Kidney tubule cell (primary cell): ENCODE results near the gene EGFL8.
A peak's percentile ranks its signal among the peaks of the same experiment; 100 is the strongest.
"Not testable (repeated sequence)": the region's sequence is repeated elsewhere in the genome, so short reads cannot be mapped to it uniquely, and the experiment has no call there.

Experiments used
- DNase-seq: peaks from one replicate; pipeline ENCODE4 v3.0.0-alpha.2; 2018; ENCODE audit warnings: low spot score

EGFL8 gene

DNA sequence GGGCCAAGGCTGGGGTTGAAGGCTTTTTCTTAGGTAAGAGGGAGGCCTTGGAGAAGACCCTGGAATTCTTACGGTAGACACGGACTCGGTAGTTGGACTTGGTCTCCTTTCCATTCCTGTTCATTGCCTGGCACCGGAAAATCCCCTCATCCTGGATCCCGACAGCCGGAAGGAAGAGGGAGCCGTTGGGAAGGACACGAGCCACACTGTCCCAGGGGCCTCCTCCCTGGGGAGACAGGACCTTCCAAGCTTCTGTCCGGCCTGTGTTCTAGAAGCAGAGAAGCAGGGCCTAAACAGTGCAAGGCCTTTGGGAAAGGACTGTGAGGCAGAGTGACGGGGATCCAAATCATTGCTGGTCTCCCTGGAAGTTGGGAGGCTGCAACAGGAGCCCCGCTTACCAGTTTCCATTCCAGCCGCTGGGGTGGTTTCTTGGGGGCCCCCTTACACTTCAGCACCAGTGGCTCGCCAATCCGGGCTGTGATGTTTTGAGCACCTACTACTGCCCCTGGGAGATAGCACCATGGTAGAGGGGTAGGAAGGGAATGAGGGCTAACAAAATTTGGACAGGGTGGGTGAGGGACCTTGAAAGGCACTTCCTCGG lies 19.2 kb downstream of the EGFL8 start:
- no peak for DNase-seq

DNA sequence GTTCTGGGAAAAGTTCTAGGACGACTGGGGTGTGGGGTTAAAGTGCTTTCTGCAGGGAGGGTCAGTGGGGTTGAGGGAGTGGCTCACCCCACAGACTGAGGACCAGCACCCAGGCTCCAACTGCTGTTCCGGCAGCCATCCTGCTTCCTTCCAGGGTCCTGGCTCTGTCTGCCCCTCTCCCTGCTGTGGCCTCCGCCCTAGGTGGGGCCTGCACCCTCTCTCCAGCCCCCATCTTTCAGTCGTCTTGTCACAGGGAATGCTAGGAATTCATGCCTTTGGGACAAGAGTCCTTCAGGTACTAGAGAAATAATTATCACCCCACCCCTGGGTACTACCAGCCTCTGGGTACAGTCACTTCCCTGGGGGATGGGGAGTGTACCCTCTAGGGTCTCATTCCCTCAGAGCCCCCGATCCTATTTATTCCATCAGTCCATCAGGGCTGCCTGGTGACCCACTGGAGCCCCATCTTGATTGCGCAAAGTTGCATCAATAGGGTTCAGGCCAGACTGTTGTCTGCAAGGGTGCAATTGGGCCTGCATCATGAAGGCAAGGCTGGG lies 19.8 kb downstream of the EGFL8 start, which contains the start of gene AGER:
TSS of gene AGER (minus strand) at position 170 of the 557 bp plus-strand sequence. CDS start at position 139, 31 bp downstream.
- DNase-seq = no peak

DNA sequence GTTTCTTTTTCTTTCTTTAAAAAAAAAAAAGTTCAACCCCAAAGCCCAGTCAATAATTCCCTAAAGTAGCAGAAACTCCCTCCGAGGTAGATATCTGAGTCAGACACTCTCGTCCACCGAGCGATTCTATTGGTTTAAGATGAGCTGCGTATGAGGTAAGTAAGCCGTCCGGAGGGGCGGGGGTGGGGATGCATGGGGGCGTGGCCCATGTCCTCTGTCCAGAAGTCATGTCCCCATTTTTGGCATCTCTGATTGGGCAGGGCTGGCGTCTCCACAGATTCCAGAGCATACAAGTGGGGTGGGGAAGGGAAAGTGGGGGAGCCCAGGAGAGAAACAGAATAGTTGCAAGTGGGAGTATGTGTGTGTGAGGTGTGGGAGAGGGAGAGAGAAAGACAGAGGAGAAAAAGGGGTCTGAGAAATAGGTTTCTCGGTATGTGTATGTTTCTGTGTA lies 21.3 kb downstream of the EGFL8 start:
- DNase-seq = peak; percentile 92

DNA sequence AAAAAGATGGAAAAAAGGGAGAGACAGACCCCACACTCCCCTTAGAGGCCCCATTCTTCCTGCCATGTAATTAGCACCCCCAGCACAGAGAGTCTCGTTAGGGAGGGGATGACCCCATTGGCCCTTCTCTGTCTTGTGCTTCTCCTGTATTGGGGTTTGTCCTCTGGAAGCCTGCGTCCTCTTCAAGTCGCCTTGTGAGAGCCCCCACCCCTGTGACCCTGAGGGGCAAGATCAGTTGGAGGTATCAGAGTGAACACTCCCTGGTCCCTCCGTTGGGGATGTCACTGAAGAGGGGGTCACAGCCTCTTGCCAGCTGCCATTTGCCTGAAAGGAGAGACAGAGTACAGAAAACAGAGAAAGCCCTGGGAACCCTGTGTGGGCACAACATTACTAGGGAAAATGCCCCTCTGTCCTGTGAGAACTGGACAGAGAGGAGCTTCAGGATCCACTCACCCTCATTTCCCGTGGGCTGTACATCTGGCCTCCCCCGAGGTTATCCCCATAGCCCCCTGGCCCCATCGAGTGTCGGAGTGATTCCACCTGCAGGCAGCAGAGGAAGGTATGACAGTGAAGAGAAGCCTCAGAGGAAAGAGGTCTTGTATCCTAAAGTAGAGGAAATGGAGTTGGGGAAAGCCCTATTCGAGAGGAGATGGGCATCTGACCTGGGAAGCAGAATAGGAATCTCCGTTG lies 21.9 kb downstream of the EGFL8 start:
- DNase-seq = not testable (repeated sequence)

DNA sequence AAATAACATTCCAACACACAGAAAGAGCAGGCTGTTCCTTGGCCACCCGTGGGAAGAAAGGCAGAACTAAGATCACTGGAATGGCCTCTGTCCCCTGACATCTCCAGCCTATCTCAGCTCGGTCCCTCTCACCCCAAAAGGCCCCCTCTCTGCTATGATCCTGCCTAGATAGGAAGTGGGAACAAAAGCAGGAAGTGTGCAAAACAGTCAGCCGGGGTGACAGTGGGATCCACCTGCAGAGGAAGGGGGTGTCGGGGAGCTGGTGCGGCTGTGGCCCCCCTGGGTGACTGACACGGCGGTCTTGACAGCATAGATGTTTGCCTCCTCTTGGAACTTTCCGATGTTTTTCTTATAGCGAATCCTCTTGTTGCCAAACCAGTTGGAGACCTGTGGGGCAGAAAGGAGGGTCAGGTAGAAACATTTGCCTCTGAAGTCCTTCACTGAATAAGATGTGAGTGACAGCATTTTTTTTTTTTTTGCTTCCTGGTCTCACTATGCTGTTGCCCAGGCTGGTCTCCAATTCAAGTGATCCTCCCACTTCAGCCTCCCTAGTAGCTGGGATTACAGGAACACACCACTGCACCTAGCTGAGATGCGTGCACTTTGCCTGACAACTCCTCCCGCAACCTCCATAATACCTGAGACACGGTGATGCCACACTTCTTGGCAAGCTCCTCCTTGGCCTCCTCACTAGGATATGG lies 22.8 kb downstream of the EGFL8 start:
- no peak for DNase-seq

DNA sequence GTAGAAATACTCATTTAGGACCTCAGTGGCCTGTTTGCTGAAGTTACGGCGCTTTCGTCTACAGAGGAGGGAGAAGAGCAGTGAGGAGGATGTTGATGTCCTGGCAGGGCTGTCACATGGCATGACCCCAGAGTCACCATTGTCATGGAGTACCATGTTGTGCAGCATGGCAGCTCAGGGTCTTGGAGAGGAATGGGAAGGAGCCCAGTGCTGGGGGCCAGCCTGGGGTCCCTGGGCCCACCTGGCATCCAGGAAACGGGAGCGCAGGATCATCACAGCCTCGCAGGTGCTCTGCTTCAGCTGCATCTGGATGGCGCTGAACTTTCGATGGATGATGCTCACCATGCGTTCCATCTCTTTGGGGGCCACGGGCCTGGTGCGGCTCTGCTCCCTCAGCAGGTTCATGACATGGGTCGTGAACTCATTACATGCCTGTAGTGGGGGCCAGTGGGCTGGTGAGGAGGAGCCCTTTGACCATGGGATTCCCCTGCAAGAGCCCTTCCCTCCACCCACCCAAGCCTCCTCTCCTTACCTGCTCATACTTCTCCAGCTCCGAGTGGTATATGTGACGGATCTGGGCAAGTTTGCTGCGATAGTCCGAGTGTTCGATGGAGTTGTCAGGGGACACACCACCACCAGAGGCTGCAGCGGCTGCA lies 23.5 kb downstream of the EGFL8 start:
- not testable (repeated sequence) for DNase-seq

DNA sequence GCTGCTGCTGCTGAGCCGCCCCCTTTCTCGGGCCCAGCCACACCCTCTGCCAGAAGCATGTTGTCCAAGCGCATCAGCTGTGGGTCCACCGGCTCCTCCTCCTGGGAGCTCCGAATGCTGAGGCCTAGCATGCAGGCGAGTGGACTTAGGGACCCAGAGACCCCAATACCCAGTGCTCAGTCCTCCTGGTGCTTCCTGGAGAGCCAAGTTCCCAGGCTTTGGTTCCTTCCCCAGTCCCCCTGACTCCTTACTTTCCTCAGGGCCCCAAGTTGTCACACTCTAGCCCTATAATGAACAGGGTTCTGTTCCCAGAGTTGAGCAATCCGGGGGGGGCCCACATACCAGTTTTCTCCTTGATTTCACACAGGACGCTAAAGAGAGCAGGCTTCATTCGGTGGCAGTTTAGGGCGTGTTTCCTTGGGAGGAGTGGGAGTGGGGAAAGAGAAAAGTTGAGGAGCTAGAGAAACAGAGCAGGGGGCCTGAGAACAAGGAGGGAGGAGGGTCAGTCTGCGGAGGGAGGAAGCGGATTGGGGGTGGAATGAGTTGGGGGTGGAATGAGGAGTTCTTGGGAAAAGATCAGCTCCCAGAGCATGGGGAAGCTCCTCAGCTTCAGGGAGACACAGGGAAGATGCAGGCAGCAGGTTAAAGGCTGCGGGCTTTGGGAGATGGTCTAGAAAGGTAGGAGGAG lies 24.1 kb downstream of the EGFL8 start:
- no peak for DNase-seq

DNA sequence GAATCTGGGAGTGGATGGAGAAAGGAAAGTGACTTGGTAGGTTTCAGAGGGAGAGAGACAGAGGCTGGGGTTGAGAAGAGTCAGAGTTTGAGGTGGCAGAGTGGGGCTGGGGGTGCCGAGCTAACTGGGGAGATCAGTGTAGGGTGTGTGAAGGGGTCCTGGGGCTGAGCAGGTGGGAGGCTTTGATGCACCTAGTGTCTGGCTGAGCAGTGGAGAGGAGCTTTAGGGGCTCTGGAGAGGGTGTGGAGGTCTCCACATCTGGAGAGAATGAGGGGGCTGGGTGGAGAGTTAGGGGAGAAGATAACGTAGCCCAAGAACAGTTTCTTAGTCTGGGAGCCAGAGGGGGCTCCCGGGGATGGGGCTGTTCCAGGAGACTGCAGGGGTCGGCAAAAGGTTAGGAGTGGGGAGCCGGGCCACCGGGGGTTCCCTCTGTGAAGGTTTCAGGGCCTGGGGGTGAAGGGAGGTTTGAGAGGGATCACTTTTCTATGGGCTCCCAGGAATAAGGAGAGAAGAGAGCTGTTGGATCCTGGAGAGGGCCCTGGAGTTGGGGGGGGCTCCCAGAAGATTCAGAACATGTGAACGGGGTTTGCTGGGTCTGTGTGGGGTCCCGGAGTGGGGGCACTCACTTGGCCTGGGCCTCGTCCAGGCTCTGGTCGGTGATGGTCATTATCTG lies 24.8 kb downstream of the EGFL8 start:
- no peak for DNase-seq

DNA sequence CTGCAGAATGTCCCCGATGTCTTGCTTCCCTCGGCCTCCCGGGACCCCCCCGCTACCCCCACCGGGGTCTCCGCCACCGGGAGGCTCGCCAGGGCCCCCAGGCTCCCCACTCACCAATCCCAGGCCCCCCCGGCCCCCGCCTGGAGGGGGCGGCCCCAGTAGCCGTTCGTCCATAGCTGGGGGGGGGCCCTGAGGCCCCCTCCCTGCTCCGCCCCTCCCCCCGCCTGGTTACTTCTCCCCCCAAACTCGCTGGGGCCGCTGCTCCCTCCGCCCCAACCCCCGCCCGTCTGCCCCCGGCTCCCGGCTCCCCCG lies 25.3 kb downstream of the EGFL8 start:
- no peak for DNase-seq

DNA sequence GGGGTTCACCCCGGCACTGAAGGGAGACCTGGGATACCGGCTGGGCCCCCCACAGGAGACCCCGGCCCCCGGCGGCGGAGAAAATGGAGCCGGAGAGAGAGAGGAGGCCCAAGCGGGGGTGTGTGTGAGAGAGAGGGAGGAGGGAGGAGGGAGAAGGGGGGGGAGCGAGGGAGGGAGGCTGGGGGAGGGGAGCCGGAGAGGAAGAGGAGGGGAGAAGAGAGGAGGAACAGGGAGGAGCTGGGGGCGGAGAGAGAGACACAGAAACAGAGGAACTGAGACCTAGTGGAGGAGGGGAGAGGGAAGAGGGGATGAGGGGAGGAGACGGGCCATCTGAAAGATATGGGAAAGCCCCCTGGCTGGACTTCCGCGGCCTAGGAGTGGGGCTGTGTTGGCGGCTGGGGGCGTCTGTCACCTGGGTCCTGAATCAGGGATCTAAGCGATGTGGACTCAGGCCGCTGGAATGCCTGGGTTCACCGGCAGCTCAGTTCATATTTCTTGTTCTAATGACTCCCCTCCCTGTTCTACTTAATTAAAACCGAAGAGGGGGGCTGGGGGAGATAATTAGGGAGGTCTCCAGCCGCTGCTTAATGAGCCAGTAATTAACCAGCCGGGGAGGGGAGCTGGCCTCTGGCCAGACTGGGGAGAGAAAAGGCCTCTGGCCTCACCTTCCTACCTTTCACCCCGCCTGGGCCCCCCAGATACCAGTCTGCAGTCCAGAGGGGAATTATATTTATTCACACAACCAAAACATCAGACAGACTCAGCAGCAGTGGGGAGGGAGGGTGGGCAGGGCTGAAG lies 25.9 kb downstream of the EGFL8 start, which contains the start of gene PBX2:
TSS of gene PBX2 (minus strand) at position 149 of the 798 bp plus-strand sequence. CDS start 287 bp downstream, outside the sequence.
- DNase-seq = peak; percentile 90

DNA sequence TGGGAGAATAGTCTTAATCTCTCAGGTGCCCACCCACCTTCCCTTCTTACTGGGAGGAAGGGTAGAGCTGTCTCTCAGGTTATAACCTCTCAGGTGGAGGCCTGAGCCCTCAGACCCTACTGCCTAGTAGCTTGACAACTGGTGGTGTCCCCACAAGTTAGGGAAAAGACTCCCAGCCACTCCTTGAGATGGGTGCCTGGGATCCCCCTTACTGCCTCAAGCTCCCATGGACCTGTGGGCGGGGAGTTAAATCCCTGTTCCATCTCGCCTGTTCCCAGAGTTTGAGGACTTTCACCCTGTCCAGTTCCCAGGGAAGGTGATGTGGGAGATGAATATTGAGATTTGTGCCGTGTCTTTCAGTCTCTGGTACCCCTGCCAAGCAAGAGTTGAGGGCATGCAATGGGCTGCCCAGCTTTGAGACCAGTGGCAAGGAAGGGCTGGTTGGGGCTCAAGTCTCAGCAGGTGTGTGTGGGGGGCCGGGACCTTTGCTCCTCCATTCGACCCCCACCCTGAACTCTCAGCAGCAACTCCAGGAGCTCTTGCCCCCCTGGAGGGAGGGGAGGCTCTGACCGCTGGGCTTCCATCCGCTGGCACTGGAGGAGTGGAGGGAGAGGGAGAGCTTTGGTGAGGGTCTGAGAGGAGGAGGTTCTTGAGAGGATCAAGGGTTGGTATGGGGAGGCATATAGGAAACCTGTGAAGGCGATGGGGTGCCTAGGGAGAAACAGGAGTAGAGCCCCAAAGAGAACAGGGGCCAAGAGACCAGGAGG lies 26.7 kb downstream of the EGFL8 start:
- no peak for DNase-seq

DNA sequence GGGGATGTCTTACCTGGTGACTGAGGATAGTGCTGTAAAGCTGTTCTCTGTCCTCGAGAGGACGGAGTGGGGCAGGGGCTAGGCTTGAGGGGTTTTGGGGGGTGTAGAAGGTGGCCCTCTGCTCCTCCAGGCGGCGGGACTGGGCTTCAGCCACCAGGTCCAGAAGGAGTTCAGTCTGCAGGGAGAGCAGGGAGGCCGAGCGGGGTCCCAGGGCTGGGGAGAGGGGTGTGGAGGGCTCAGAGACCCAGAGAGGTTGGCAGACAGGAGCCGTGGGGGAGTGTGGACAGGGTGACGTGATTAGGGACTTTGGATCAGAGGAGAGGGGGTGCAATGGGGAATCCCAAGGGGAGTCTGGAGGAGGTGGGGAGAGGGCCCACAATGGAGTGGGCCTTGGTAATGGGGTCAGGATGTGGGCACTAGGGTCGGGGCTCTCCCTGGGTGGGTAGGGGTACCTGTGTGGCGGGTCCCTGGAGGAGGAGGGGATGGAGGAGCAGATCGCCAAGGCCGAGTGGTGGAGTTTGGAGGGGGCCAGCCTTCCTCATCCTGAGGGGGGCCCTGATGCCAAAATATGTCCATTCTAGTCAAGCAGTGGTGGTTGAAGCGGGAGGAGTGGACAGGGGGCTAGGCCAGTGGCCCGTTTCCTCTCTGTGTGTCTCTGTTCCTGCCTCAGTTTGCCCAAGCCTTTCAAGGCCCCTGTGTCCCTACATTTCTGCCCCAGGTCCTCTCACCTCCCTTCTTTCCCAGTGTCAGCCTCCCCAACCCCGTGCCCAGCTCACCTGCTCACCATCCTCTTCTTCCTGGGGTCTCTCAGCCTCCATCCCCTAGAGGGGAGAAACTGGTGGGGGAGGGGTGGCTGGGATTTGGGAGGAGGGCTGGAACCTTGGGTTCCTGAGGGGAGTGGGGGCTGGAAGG lies 27.6 kb downstream of the EGFL8 start:
- no peak for DNase-seq

DNA sequence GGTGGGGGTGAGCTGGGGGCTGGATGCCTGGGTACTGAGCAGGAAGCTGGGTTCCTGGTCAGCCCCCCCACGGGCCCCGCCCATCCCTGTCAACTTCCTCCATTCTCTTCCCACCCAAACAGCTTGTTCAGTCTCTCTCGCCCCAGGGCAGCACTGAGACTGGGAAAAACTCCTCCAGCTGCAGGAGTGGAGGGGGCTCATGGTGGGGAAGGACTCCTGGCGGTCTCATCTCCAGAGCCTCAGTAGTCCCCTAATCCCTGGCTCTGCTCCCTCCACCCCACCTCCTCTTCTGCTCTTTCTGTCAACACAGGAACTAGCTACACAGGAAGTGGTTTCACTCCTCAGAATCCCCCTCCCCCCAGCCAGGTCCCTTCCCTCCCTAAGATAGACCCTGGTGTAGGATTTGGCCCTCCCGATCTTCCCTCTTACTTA lies 28.2 kb downstream of the EGFL8 start, which contains the start of gene GPSM3:
TSS of gene GPSM3 (minus strand) at position 36 of the 432 bp plus-strand sequence. CDS start 130 bp downstream, outside the sequence.
- no peak for DNase-seq

DNA sequence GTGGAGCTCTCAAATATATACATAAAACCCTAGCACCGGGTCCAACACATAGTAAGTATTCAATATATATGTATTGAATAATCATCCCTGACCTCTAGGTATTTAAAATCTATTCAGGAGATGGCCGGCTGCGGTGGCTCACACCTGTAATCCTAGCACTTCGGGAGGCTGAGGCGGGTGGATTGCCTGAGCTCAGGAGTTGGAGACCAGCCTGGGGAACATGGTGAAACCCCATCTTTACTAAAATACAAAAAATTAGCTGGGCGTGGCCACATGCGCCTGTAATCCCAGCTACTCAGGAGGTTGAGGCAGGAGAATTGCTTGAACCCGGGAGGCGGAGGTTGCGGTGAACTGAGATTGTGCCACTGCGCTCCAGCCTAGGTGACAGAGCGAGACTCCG lies 28.7 kb downstream of the EGFL8 start:
- DNase-seq = not testable (repeated sequence)

DNA sequence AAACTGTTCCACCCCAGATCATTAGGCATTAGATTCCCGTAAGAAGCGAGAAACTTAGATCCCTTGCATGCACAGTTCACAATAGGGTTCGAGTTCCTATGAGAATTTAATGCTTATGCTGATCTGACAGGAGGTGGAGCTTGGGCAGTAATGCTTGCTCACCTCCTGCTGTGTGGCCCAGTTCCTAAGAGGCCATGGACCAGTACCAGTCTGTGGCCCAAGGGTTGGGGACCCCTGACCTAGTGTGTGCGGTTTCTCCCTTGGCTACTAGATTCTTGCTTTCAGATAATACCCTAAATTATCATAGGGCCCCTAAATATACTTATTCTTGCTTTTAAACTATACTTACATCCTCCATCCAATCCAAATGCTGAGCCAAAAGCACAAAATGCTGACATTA lies 30.0 kb downstream of the EGFL8 start:
- no peak for DNase-seq

DNA sequence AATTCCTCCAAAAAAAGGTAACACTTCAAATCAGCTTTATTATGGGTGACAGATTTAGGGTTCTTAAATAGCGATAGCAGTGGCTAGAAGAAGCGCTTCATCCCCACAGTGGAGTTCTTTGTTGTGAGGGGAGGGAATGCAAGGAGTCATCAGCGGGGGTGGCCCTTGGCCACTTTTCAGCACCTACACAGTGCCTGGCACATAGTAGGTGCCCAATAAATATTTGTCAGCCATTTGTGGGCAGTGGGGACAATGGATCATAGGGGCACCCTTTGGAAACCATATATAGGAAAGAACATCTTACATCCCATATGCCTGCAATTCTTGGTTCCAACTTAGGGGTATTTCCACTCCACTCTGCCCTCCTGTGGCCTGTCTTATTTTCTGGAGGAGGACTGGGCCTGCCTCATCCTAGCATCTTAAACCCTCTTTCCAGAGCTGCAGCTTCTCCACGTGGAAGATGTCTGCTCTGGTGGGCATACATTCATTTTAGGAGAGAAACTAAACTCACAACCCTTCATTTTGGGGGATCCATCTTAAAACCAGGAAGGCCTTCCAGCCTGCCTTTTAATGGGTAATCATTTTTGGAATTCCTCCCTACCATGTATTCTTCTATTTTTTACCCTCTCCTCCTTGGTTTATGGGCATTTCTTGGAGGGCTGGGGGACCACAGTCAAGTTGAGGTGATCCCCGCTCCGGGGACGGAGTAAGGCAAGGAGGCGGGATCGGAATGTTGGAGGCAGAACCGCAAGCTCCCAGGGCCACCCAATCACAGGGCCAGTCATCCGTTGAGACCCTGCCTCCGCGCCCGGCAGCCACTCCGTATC lies 30.6 kb downstream of the EGFL8 start:
- peak; percentile 57 for DNase-seq

DNA sequence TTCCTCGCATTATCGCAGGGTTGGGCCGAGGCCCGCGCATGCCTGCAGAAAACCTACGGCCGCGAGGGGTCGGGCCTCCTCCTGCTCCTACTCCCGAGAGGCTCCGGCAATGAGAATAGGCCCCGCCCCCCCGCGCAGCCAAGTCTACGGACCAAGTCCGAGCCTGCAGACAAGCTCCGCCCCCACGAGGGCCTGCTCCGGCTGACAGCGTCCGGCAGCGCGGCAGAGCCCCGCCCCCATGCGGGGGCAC lies 31.2 kb downstream of the EGFL8 start:
- DNase-seq = peak; percentile 100
